ENCODE measurements around the gene RASA3.

DNA sequence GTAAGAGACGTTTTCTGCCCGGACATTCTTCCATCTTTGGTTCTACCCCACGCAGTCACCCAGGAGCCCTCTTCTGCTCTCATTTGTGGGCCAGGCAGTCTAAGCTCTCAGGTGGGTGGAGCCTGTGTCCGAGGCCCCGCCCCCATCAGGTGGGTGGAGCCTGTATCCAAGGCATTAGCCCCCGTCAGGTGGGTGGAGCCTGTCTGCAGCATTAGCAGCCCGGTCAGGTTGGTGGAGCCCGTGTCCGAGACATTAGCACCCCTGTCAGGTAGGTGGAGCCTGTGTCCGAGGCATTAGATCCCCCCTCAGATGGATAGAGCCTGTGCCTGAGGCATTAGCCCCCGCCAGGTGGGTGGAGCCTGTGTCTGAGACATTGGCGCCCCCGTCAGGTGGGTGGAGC lies 113.1 kb downstream of the RASA3 start:
- no peak for TF ChIP-seq JUNB (CRISPR knock-in tag; conservative IDR thresholded peaks at IDR 0.05)
- peak in 1 of 2 experiments; percentile 21; a peak in 1 of 4 replicates for TF ChIP-seq NRF1 (conservative IDR thresholded peaks at IDR 0.05 in 1 of 2, IDR thresholded peaks at IDR 0.05 in 1 of 2)
- TF ChIP-seq ETV6 (IDR thresholded peaks at IDR 0.05; ENCODE audit: borderline replicate concordance in 1 of 2, low read depth in 2 of 2, low read length in 1 of 2) = no peak
- TF ChIP-seq ETV6 (CRISPR knock-in tag; IDR thresholded peaks at IDR 0.05; ENCODE audit: borderline replicate concordance) = no peak
- no peak for TF ChIP-seq EP300 (IDR thresholded peaks at IDR 0.05; ENCODE audit: low read length)
- TF ChIP-seq, protein P1, sequence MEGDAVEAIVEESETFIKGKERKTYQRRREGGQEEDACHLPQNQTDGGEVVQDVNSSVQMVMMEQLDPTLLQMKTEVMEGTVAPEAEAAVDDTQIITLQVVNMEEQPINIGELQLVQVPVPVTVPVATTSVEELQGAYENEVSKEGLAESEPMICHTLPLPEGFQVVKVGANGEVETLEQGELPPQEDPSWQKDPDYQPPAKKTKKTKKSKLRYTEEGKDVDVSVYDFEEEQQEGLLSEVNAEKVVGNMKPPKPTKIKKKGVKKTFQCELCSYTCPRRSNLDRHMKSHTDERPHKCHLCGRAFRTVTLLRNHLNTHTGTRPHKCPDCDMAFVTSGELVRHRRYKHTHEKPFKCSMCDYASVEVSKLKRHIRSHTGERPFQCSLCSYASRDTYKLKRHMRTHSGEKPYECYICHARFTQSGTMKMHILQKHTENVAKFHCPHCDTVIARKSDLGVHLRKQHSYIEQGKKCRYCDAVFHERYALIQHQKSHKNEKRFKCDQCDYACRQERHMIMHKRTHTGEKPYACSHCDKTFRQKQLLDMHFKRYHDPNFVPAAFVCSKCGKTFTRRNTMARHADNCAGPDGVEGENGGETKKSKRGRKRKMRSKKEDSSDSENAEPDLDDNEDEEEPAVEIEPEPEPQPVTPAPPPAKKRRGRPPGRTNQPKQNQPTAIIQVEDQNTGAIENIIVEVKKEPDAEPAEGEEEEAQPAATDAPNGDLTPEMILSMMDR (IDR thresholded peaks at IDR 0.05 in 2 of 3, conservative IDR thresholded peaks at IDR 0.05 in 1 of 3; ENCODE audit: insufficient read depth in 2 of 3, low read depth in 1 of 3, low read length in 3 of 3) = peak in 2 of 3 experiments; percentile 5 to 14; a peak in 1 of 6 replicates

All from K562 (cell line).